Nephron progenitor cell (in vitro differentiated cells): ENCODE data around the gene NAA50.

ENCODE experiments used
- DNase-seq: peaks from one replicate; pipeline ENCODE4 v3.0.0; 2021
- H3K27ac Mint-ChIP-seq: 2 replicates; pipeline ENCODE4 v1.8.0; 2021; ENCODE audit warnings: mild to moderate bottlenecking, moderate library complexity, mixed read lengths
- H3K27me3 Mint-ChIP-seq: 2 replicates; pipeline ENCODE4 v1.8.0; 2021; ENCODE audit warnings: mild to moderate bottlenecking, low read depth, mixed read lengths; ENCODE audit not compliant: poor library complexity
- H3K36me3 Mint-ChIP-seq: 2 replicates; pipeline ENCODE4 v1.8.0; 2021; ENCODE audit warnings: low read depth, mixed read lengths
- H3K4me1 Mint-ChIP-seq: 2 replicates; pipeline ENCODE4 v1.8.0; 2021; ENCODE audit warnings: mixed read lengths
- H3K4me3 Mint-ChIP-seq: 2 replicates; pipeline ENCODE4 v1.8.0; 2021; ENCODE audit warnings: mild to moderate bottlenecking, moderate library complexity, mixed read lengths
- H3K9me3 Mint-ChIP-seq: 2 replicates; pipeline ENCODE4 v1.8.0; 2021; ENCODE audit warnings: mild to moderate bottlenecking, moderate library complexity, mixed read lengths
- CTCF ChIP-seq: fragments of 200-600 bp; sonication (generic); IDR thresholded peaks from 2 replicates; pipeline ENCODE4 v1.5.0; 2021; ENCODE audit warnings: antibody characterized with exemption

Gene NAA50

DNA sequence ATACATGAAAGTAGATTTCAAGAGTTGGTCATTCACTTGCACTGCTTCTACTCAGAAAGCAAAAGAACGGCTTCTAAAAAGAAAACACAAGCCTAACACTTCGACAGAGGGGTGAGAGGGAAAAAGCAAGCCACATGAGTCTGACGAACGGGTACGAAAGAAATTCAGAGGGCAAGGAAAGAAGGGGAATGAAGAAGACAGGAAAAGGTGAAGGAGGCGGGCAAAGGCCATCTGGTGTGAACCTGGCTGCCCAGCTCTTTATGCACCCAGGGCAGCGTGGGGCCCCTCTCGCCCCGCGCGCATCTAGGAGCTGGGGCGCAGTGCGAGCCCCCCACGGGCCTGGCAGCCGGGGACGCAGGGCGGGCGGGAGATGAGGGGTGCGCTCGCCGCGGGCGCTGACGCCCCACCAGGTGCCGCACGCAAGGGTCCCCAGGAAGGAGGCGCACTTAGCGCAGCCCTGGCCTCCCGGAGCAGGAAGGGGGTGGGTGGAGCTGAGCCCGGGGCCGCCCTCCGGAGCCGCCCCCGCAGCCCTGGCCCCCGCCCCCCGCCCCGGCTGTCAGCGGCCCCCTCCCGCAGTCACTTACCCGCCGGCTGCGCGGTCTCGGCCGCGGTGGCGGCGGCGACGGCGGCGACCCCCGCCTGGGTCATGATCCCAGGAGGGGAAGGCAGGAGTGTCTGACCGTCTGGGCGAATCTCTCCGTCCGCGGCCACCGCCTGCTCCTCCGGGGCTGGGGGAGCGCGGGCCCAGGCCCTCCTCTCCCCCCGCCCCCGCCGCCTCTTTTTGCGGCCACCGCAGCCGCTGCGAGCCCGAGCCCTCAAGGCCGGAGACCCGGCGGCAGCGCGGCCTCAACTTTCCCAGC lies 50.0 kb downstream of the NAA50 start, which contains the start of gene USF3:
USF3 (minus strand) TSS at position 857 of the 860 bp plus-strand sequence. CDS start 21,764 bp downstream, outside the sequence.
- peaks cover 25% of the 10 kb centered on the region for H3K4me1 Mint-ChIP-seq
- peak within 1 kb of the TSS; percentile 100 for H3K4me3 Mint-ChIP-seq
- H3K27me3 Mint-ChIP-seq: peaks cover 9% of the 10 kb centered on the region
- peak; percentile 74 for DNase-seq
- no peaks in the 10 kb centered on the region for H3K9me3 Mint-ChIP-seq
- no peak for TF ChIP-seq CTCF
- H3K27ac Mint-ChIP-seq: peak within 1 kb of the TSS; percentile 100
- H3K36me3 Mint-ChIP-seq: peaks cover 8% of the 10 kb centered on the region

GRCh38 chr3:113695431-113695785 lies 50.6 kb downstream of the NAA50 start:
- Mint-ChIP-seq H3K27ac (peak overlapping the region; percentile 100), H3K4me3 (peak overlapping the region; percentile 100), H3K9me3 (no peaks in the 10 kb centered on the region), H3K36me3 (peaks cover 8% of the 10 kb centered on the region), H3K27me3 (peaks cover 9% of the 10 kb centered on the region), H3K4me1 (peaks cover 25% of the 10 kb centered on the region)
- DNase-seq: no peak
- TF ChIP-seq CTCF: no peak

DNA sequence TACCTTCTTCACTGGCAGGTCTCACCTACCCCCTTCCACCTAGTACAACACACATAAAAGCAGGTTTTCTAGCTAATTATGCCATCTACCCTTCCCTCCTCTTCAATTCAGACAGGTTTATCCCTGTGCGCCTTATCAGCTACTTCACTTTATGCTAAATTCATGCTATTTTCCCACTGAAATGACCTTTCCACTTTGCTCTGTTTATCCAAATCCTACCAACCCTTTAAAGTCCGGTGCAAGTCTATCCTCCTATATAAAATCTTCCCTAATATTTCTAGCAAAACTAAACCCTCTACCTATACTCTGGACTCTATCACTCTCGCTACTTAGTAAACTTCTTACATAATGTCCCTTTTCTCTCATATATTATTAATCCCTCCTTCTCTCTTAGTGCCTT lies 55.6 kb downstream of the NAA50 start:
- peaks cover 28% of the 10 kb centered on the region for H3K4me1 Mint-ChIP-seq
- H3K9me3 Mint-ChIP-seq: peaks cover 29% of the 10 kb centered on the region
- no peak for TF ChIP-seq CTCF
- peaks cover 41% of the 10 kb centered on the region for H3K36me3 Mint-ChIP-seq
- H3K27me3 Mint-ChIP-seq: no peaks in the 10 kb centered on the region
- H3K27ac Mint-ChIP-seq: no peak overlapping the region
- DNase-seq: no peak
- H3K4me3 Mint-ChIP-seq: no peak overlapping the region

- Mint-ChIP-seq H3K27me3 (no peaks in the 10 kb centered on the region), H3K36me3 (peaks cover 69% of the 10 kb centered on the region), H3K27ac (no peak overlapping the region), H3K4me1 (peaks cover 5% of the 10 kb centered on the region), H3K4me3 (no peak overlapping the region), H3K9me3 (peaks cover 65% of the 10 kb centered on the region)
- TF ChIP-seq CTCF: no peak
- no peak for DNase-seq
These were observed 59.9 kb downstream of the NAA50 start for GRCh38 chr3:113685956-113686721.

DNA sequence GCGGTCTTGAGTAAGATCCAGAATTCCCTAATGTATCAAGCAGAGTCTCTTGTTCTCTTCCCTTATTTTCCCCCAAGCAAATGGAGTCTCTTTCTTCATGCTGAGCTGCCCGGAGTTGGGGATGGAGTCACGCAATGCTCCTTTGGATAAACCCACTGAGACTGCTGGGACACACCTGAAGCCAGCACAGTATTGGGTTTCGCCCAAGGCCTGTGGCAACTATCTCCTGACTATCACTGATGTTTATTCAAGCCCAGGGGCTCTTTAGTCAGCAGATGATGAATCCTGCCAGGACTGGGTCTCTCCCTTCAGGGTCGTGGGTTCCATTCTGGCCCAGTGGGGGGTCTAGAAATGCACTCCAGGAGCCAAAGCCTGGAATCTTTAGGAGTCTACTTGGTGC lies 60.9 kb downstream of the NAA50 start:
- Mint-ChIP-seq H3K27ac (no peak overlapping the region), H3K4me3 (no peak overlapping the region), H3K9me3 (peaks cover 70% of the 10 kb centered on the region), H3K27me3 (no peaks in the 10 kb centered on the region), H3K36me3 (peaks cover 79% of the 10 kb centered on the region), H3K4me1 (peaks cover 5% of the 10 kb centered on the region)
- no peak for TF ChIP-seq CTCF
- no peak for DNase-seq
